ENCODE results near the gene CLEC1A.

GRCh38 chr12:10121278-10121677 is 22.5 kb upstream of the CLEC1A start:
- TF ChIP-seq CTCF (IDR thresholded peaks at IDR 0.05): no peak
- TF ChIP-seq POLR2AphosphoS5 (IDR thresholded peaks at IDR 0.05; ENCODE audit: low read depth, low read length): no peak
- TF ChIP-seq SIN3A (IDR thresholded peaks at IDR 0.05; ENCODE audit: borderline replicate concordance, insufficient read depth, low read depth, low read length): no peak
